Body of pancreas (tissue), 4 donors: ENCODE measurements around the gene TMEM127.

Experiments
- POLR2A ChIP-seq, 3 donors: fragments of 450-650 bp; IDR thresholded peaks; one replicate each; pipeline ENCODE4 v1.6.1; 2016; ENCODE audit warnings: antibody characterized with exemption in 3 of 3, mild to moderate bottlenecking in 2 of 3
- TF ChIP-seq, protein P1 (sequence below), 7 experiments: fragments of 450-650 bp in 4 of 7; fragments of 200-600 bp in 3 of 7; sonication (generic) in 3 of 7; IDR thresholded peaks; one replicate each; pipeline ENCODE4 v1.5.1; 2016 to 2019; ENCODE audit warnings: antibody characterized with exemption in 7 of 7

- TF ChIP-seq, protein P1, sequence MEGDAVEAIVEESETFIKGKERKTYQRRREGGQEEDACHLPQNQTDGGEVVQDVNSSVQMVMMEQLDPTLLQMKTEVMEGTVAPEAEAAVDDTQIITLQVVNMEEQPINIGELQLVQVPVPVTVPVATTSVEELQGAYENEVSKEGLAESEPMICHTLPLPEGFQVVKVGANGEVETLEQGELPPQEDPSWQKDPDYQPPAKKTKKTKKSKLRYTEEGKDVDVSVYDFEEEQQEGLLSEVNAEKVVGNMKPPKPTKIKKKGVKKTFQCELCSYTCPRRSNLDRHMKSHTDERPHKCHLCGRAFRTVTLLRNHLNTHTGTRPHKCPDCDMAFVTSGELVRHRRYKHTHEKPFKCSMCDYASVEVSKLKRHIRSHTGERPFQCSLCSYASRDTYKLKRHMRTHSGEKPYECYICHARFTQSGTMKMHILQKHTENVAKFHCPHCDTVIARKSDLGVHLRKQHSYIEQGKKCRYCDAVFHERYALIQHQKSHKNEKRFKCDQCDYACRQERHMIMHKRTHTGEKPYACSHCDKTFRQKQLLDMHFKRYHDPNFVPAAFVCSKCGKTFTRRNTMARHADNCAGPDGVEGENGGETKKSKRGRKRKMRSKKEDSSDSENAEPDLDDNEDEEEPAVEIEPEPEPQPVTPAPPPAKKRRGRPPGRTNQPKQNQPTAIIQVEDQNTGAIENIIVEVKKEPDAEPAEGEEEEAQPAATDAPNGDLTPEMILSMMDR (IDR thresholded peaks at IDR 0.05): no peak
- TF ChIP-seq POLR2A (IDR thresholded peaks at IDR 0.05): no peak
These were observed 21.6 kb upstream of the TMEM127 start for GRCh38 chr2:96287273-96287856.
